Gastrocnemius medialis (tissue), 4 donors: Measurements from ENCODE around the gene ENOSF1. TPM values are rescaled to one million over a fixed set of nuclear protein-coding genes. Genes with fewer than 3 reads are reported as not detected.

ENCODE experiments used
- ATAC-seq, 2 donors: fragments of 150-250 bp; one replicate each; pipeline ENCODE4 v1.9.1; 2016
- DNase-seq, 2 donors: peaks; one replicate each; pipeline ENCODE4 v3.0.0-alpha.2; 2019
- H3K27ac ChIP-seq, 4 donors: fragments of 200-600 bp; sonication (generic); 1 replicate in 1 of 4; 2 replicates in 3 of 4; pipeline ENCODE4 v1.5.1; 2016 to 2018; ENCODE audit warnings: mild to moderate bottlenecking in 2 of 4, moderate library complexity in 1 of 4
- H3K27me3 ChIP-seq, 3 donors: fragments of 200-600 bp; sonication (generic) in 2 of 3; 1 replicate in 1 of 3; 2 replicates in 2 of 3; pipeline versions ENCODE4 v1.5.1 to v1.6.0; 2016 to 2019; ENCODE audit warnings: mild to moderate bottlenecking in 1 of 3, moderate library complexity in 1 of 3
- H3K36me3 ChIP-seq, 2 donors: fragments of 200-600 bp; sonication (generic) in 1 of 2; one replicate each; pipeline ENCODE4 v1.5.1; 2017 to 2018
- H3K4me1 ChIP-seq, 2 donors: fragments of 200-600 bp; sonication (generic) in 1 of 2; one replicate each; pipeline ENCODE4 v1.5.1; 2016 to 2017; ENCODE audit warnings: mild to moderate bottlenecking in 2 of 2
- H3K4me3 ChIP-seq, 4 donors: fragments of 200-600 bp; sonication (generic) in 3 of 4; 1 replicate in 1 of 4; 2 replicates in 3 of 4; pipeline ENCODE4 v1.5.1; 2016 to 2019; ENCODE audit warnings: mild to moderate bottlenecking in 2 of 4
- H3K9me3 ChIP-seq, 3 donors: fragments of 200-600 bp; sonication (generic) in 2 of 3; 1 replicate in 1 of 3; 2 replicates in 2 of 3; pipeline ENCODE4 v1.5.1; 2016 to 2019
- CTCF ChIP-seq, 5 experiments: fragments of 450-650 bp in 3 of 5; fragments of 200-600 bp in 2 of 5; sonication (generic) in 2 of 5; IDR thresholded peaks in 4 of 5; conservative IDR thresholded peaks in 1 of 5; 1 replicate in 4 of 5; 2 replicates in 1 of 5; pipeline ENCODE4 v1.5.1; 2016 to 2019; ENCODE audit warnings: antibody characterized with exemption in 5 of 5, mild to moderate bottlenecking in 3 of 5, moderate library complexity in 3 of 5
- POLR2A ChIP-seq, 2 donors: fragments of 450-650 bp; IDR thresholded peaks; one replicate each; pipeline ENCODE4 v1.6.1; 2017; ENCODE audit warnings: antibody characterized with exemption in 2 of 2, mild to moderate bottlenecking in 2 of 2, moderate library complexity in 2 of 2
- in situ Hi-C, 4 donors: fragments of 200-750 bp; cut with MboI; loops; one replicate each; pipeline versions ENCODE4 v1.15.0 to v1.8.0; 2017; ENCODE audit warnings: low sequenced_read_pairs in 4 of 4
- intact Hi-C: fragments of 100-400 bp; cut with DNase I; formaldehyde crosslinking; loops from one replicate; pipeline ENCODE4 v1.15.1; 2023; ENCODE audit warnings: low total_unique reads
- total RNA-seq, 4 donors: library from RNA; depleted of rRNA; stranded (reverse); fragments of >200 nt; gene quantifications; one replicate each; pipeline versions ENCODE4 v1.1.0 to v1.2.3, GENCODE V29; 2016

ENOSF1 gene
- total RNA-seq, 4 donors from 2014 or later = 6.0 to 16.1 (median 10.3) TPM

- Histone ChIP-seq H3K4me1 (no peaks in the 10 kb centered on the region), H3K4me3 (no peak overlapping the region), H3K36me3 (peaks cover 0 to 27% of the 10 kb centered on the region in 2 donors), H3K27me3 (no peaks in the 10 kb centered on the region), H3K27ac (no peak overlapping the region), H3K9me3 (no peaks in the 10 kb centered on the region)
- DNase-seq = no peak
- ATAC-seq = no peak
- intact Hi-C loops (no loop called here), in situ Hi-C loops (no loop called here)
- no peak for TF ChIP-seq CTCF (IDR thresholded peaks at IDR 0.05 in 4 of 5, conservative IDR thresholded peaks at IDR 0.05 in 1 of 5)
- no peak for TF ChIP-seq POLR2A (IDR thresholded peaks at IDR 0.05)
Observed at GRCh38 chr18:679516-679915, 32.9 kb downstream of the ENOSF1 start.

- no peaks in the 10 kb centered on the region for H3K4me1 ChIP-seq
- no peak overlapping the region for H3K27ac ChIP-seq
- intact Hi-C loops (no loop called here), in situ Hi-C loops (no loop called here)
- H3K36me3 ChIP-seq = peaks cover 0 to 32% of the 10 kb centered on the region in 2 donors
- H3K4me3 ChIP-seq = no peak overlapping the region
- ATAC-seq = no peak
- no peaks in the 10 kb centered on the region for H3K27me3 ChIP-seq
- H3K9me3 ChIP-seq = no peaks in the 10 kb centered on the region
- no peak for DNase-seq
- TF ChIP-seq CTCF (IDR thresholded peaks at IDR 0.05 in 4 of 5, conservative IDR thresholded peaks at IDR 0.05 in 1 of 5) (no peak), POLR2A (IDR thresholded peaks at IDR 0.05) (no peak)
Observed at GRCh38 chr18:678482-679182, 33.8 kb downstream of the ENOSF1 start.

GRCh38 chr18:677951-678381 lies 34.5 kb downstream of the ENOSF1 start:
- no peak overlapping the region for H3K27ac ChIP-seq
- H3K4me1 ChIP-seq = no peaks in the 10 kb centered on the region
- H3K9me3 ChIP-seq = no peaks in the 10 kb centered on the region
- H3K36me3 ChIP-seq = peaks cover 0 to 37% of the 10 kb centered on the region in 2 donors
- in situ Hi-C loops (no loop called here), intact Hi-C loops (no loop called here)
- no peaks in the 10 kb centered on the region for H3K27me3 ChIP-seq
- TF ChIP-seq POLR2A (IDR thresholded peaks at IDR 0.05) (no peak), CTCF (IDR thresholded peaks at IDR 0.05 in 4 of 5, conservative IDR thresholded peaks at IDR 0.05 in 1 of 5) (no peak)
- no peak for DNase-seq
- ATAC-seq = no peak
- no peak overlapping the region for H3K4me3 ChIP-seq

GRCh38 chr18:677145-677544 lies 35.3 kb downstream of the ENOSF1 start:
- no peak for TF ChIP-seq POLR2A (IDR thresholded peaks at IDR 0.05)
- no peak for TF ChIP-seq CTCF (IDR thresholded peaks at IDR 0.05 in 4 of 5, conservative IDR thresholded peaks at IDR 0.05 in 1 of 5)

More at GRCh38 chr18:677145-677544, 35.3 kb downstream of the ENOSF1 start:
- intact Hi-C loops = no loop called here
- in situ Hi-C loops = no loop called here
- H3K27ac ChIP-seq = no peak overlapping the region
- ATAC-seq (no peak), DNase-seq (no peak)
- H3K36me3 ChIP-seq = peaks cover 0 to 42% of the 10 kb centered on the region in 2 donors
- H3K27me3 ChIP-seq = no peaks in the 10 kb centered on the region
- no peaks in the 10 kb centered on the region for H3K9me3 ChIP-seq
- H3K4me1 ChIP-seq = no peaks in the 10 kb centered on the region
- no peak overlapping the region for H3K4me3 ChIP-seq
